ENCODE results near the gene ASTN2.

Gene ASTN2

GRCh38 chr9:116749772-116750171 is 665.1 kb downstream of the ASTN2 start:
- H3K4me2 ChIP-seq (ENCODE audit: low read length): no peak overlapping the region
- TF ChIP-seq CTCF (IDR thresholded peaks at IDR 0.05; ENCODE audit: low read length) (no peak), EZH2 (IDR thresholded peaks at IDR 0.05; ENCODE audit: borderline replicate concordance, low read length) (no peak)

GRCh38 chr9:116749176-116749575 is 665.7 kb downstream of the ASTN2 start:
- Histone ChIP-seq H3K4me2 (ENCODE audit: low read length) (no peak overlapping the region), H3K4me1 (ENCODE audit: insufficient read depth, low read length, severe bottlenecking) (no peaks in the 10 kb centered on the region), H3K27ac (ENCODE audit: low read depth, low read length, poor library complexity, severe bottlenecking) (no peak overlapping the region), H3F3A (ENCODE audit: insufficient read depth, low read length) (no peaks in the 10 kb centered on the region), H3K9ac (ENCODE audit: low read length) (no peak overlapping the region), H3K27me3 (ENCODE audit: insufficient read depth, low read length) (no peaks in the 10 kb centered on the region), H3K9me2 (ENCODE audit: low read depth, low read length) (no peaks in the 10 kb centered on the region), H4K20me1 (ENCODE audit: insufficient read depth, low read length) (no peaks in the 10 kb centered on the region), H3K9me3 (ENCODE audit: low read length) (no peaks in the 10 kb centered on the region), H2AFZ (ENCODE audit: low read length) (no peak overlapping the region), H3K79me2 (ENCODE audit: insufficient read depth, low read length) (no peaks in the 10 kb centered on the region), H3K4me3 (ENCODE audit: low read depth, low read length, poor library complexity, severe bottlenecking) (no peak overlapping the region), H3K36me3 (ENCODE audit: insufficient read depth, low read length) (no peaks in the 10 kb centered on the region)
- TF ChIP-seq EZH2 (IDR thresholded peaks at IDR 0.05; ENCODE audit: borderline replicate concordance, low read length) (no peak), CTCF (IDR thresholded peaks at IDR 0.05; ENCODE audit: low read length) (no peak)

More at GRCh38 chr9:116749772-116750171, 665.1 kb downstream of the ASTN2 start:
- Histone ChIP-seq H3K36me3 (ENCODE audit: insufficient read depth, low read length) (no peaks in the 10 kb centered on the region), H3K27ac (ENCODE audit: low read depth, low read length, poor library complexity, severe bottlenecking) (no peak overlapping the region), H3K4me1 (ENCODE audit: insufficient read depth, low read length, severe bottlenecking) (no peaks in the 10 kb centered on the region), H3F3A (ENCODE audit: insufficient read depth, low read length) (no peaks in the 10 kb centered on the region), H3K27me3 (ENCODE audit: insufficient read depth, low read length) (no peaks in the 10 kb centered on the region), H3K9me2 (ENCODE audit: low read depth, low read length) (no peaks in the 10 kb centered on the region), H4K20me1 (ENCODE audit: insufficient read depth, low read length) (no peaks in the 10 kb centered on the region), H2AFZ (ENCODE audit: low read length) (no peak overlapping the region), H3K9me3 (ENCODE audit: low read length) (no peaks in the 10 kb centered on the region), H3K79me2 (ENCODE audit: insufficient read depth, low read length) (no peaks in the 10 kb centered on the region), H3K4me3 (ENCODE audit: low read depth, low read length, poor library complexity, severe bottlenecking) (no peak overlapping the region), H3K9ac (ENCODE audit: low read length) (no peak overlapping the region)

- TF ChIP-seq EZH2 (IDR thresholded peaks at IDR 0.05; ENCODE audit: borderline replicate concordance, low read length) (no peak), CTCF (IDR thresholded peaks at IDR 0.05; ENCODE audit: low read length) (no peak)
- H3K4me2 ChIP-seq (ENCODE audit: low read length): no peak overlapping the region
Measured at GRCh38 chr9:116741742-116742141, 673.1 kb downstream of the ASTN2 start.

More at GRCh38 chr9:116741742-116742141, 673.1 kb downstream of the ASTN2 start:
- Histone ChIP-seq H3K36me3 (ENCODE audit: insufficient read depth, low read length) (no peaks in the 10 kb centered on the region), H3K4me3 (ENCODE audit: low read depth, low read length, poor library complexity, severe bottlenecking) (no peak overlapping the region), H3K9me2 (ENCODE audit: low read depth, low read length) (no peaks in the 10 kb centered on the region), H3K9ac (ENCODE audit: low read length) (no peak overlapping the region), H3K79me2 (ENCODE audit: insufficient read depth, low read length) (no peaks in the 10 kb centered on the region), H3K9me3 (ENCODE audit: low read length) (no peaks in the 10 kb centered on the region), H3F3A (ENCODE audit: insufficient read depth, low read length) (no peaks in the 10 kb centered on the region), H3K27ac (ENCODE audit: low read depth, low read length, poor library complexity, severe bottlenecking) (no peak overlapping the region), H4K20me1 (ENCODE audit: insufficient read depth, low read length) (no peaks in the 10 kb centered on the region), H3K27me3 (ENCODE audit: insufficient read depth, low read length) (no peaks in the 10 kb centered on the region), H3K4me1 (ENCODE audit: insufficient read depth, low read length, severe bottlenecking) (no peaks in the 10 kb centered on the region), H2AFZ (ENCODE audit: low read length) (no peak overlapping the region)

Measured in OCI-LY1 (cell line).